ENCODE results near the gene SMIM35. TPM values are rescaled to one million over a fixed set of nuclear protein-coding genes. Genes with fewer than 3 reads are reported as not detected.
"Not testable (repeated sequence)": the region's sequence is repeated elsewhere in the genome, so short reads cannot be mapped to it uniquely, and the experiment has no call there.

The SMIM35 gene
- total RNA-seq, 1 donor from 2014 or later: not detected

- DNase-seq: no peak
Measured at GRCh38 chr11:118080296-118080695, 6.5 kb downstream of the SMIM35 start.

GRCh38 chr11:118079491-118079890, 7.3 kb downstream of the SMIM35 start:
- no peak for DNase-seq

- no peak for DNase-seq
Measured at GRCh38 chr11:118078911-118079411, 7.8 kb downstream of the SMIM35 start.

GRCh38 chr11:118076754-118077281, 9.9 kb downstream of the SMIM35 start, which contains the start of gene TMPRSS4:
Gene TMPRSS4, plus strand, starts transcription at chr11:118077078. Its CDS starts 225 bp downstream, at chr11:118077303.
- no peak for DNase-seq

GRCh38 chr11:118074785-118075184, 12.0 kb downstream of the SMIM35 start:
- DNase-seq: no peak

GRCh38 chr11:118074091-118074685, 12.6 kb downstream of the SMIM35 start:
- DNase-seq: no peak

- DNase-seq: no peak
Measured at GRCh38 chr11:118073554-118073953, 13.2 kb downstream of the SMIM35 start.

- DNase-seq: no peak
Measured at GRCh38 chr11:118071416-118072030, 15.2 kb downstream of the SMIM35 start.

GRCh38 chr11:118068945-118069612, 17.7 kb downstream of the SMIM35 start:
- no peak for DNase-seq

GRCh38 chr11:118068206-118068944, 18.4 kb downstream of the SMIM35 start:
- DNase-seq: no peak

- DNase-seq: no peak
Measured at GRCh38 chr11:118067006-118067405, 19.8 kb downstream of the SMIM35 start.

- DNase-seq: no peak
Measured at GRCh38 chr11:118065384-118065783, 21.4 kb downstream of the SMIM35 start.

GRCh38 chr11:118064956-118065355, 21.8 kb downstream of the SMIM35 start:
- no peak for DNase-seq

- not testable (repeated sequence) for DNase-seq
Measured at GRCh38 chr11:118062631-118063030, 24.1 kb downstream of the SMIM35 start.

- not testable (repeated sequence) for DNase-seq
Measured at GRCh38 chr11:118062181-118062580, 24.6 kb downstream of the SMIM35 start.

- DNase-seq: no peak
Measured at GRCh38 chr11:118061586-118062125, 25.1 kb downstream of the SMIM35 start.

- DNase-seq: no peak
Measured at GRCh38 chr11:118060869-118061268, 25.9 kb downstream of the SMIM35 start.

- no peak for DNase-seq
Measured at GRCh38 chr11:118060081-118060661, 26.6 kb downstream of the SMIM35 start.

GRCh38 chr11:118059246-118059940, 27.4 kb downstream of the SMIM35 start:
- no peak for DNase-seq

GRCh38 chr11:118058311-118059245, 28.2 kb downstream of the SMIM35 start:
- DNase-seq: no peak
